ENCODE results near the gene TRIM15. TPM values are rescaled to one million over a fixed set of nuclear protein-coding genes. Genes with fewer than 3 reads are reported as not detected.
"Not testable (repeated sequence)": the region's sequence is repeated elsewhere in the genome, so short reads cannot be mapped to it uniquely, and the experiment has no call there.

The TRIM15 gene
- total RNA-seq, 1 experiment from 2014 or later, result 0.79 TPM

DNA sequence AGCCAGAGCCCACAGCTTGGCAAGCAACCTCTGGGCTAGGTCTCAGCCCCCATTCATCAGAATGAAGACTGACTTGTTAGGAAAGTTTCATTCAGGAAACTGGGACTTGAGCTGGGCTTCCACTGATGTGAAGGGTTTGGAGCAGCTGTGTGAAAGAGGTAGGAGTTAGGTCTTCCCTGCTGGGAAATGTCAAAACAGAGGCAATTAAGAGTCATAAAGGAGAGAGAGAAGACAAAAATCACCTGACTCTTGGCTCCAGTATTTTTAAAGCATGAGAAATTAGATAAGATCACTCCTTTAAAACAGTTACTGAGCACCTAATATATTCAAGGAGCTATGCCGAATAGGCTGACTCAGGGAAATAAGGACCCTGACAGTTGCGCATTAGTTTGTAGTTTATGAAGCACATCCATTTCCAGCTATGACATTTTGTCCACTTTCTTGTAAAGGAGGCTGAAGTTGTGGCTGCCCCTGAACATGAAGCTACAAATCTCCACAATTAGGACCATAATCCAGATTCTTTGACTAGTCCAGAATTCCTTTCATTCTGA, 31.3 kb upstream of the TRIM15 start:
- H3K4me1 Mint-ChIP-seq (ENCODE audit: insufficient read depth, unreplicated experiment), result peaks cover 20% of the 10 kb centered on the region
- TF ChIP-seq, protein P1, sequence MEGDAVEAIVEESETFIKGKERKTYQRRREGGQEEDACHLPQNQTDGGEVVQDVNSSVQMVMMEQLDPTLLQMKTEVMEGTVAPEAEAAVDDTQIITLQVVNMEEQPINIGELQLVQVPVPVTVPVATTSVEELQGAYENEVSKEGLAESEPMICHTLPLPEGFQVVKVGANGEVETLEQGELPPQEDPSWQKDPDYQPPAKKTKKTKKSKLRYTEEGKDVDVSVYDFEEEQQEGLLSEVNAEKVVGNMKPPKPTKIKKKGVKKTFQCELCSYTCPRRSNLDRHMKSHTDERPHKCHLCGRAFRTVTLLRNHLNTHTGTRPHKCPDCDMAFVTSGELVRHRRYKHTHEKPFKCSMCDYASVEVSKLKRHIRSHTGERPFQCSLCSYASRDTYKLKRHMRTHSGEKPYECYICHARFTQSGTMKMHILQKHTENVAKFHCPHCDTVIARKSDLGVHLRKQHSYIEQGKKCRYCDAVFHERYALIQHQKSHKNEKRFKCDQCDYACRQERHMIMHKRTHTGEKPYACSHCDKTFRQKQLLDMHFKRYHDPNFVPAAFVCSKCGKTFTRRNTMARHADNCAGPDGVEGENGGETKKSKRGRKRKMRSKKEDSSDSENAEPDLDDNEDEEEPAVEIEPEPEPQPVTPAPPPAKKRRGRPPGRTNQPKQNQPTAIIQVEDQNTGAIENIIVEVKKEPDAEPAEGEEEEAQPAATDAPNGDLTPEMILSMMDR (IDR thresholded peaks at IDR 0.05; ENCODE audit: unreplicated experiment), result no peak
- DNase-seq (ENCODE audit: unreplicated experiment), result no peak
- H3K27me3 Mint-ChIP-seq (ENCODE audit: insufficient read depth, unreplicated experiment), result peaks cover 28% of the 10 kb centered on the region
- intact Hi-C loops (cut with micrococcal nuclease), result loop anchor here (1.0 kb wide), 2 partner anchors 29 to 38 kb away; no protein-coding TSS in a partner anchor
- ChIA-PET POLR2A (interaction anchor here (0.7 to 4.6 kb wide), 9 partner anchors 22 to 409 kb away, joined by 3 to 33 read pairs (median 8); partner anchors contain the start of genes POLR1H and PPP1R11), CTCF (interaction anchor here (0.6 to 6.6 kb wide), 39 partner anchors 9 to 477 kb away, joined by 3 to 153 read pairs (median 7); partner anchors contain the start of genes POLR1H, TRIM10 and TRIM15)
- no peaks in the 10 kb centered on the region for H3K9me3 Mint-ChIP-seq (ENCODE audit: unreplicated experiment)
- no TSS peak for BruUV-seq (replicated peaks)
- H3K27ac Mint-ChIP-seq (ENCODE audit: low read depth, unreplicated experiment), result no peak overlapping the region
- H3K36me3 Mint-ChIP-seq (ENCODE audit: insufficient read depth, unreplicated experiment), result no peaks in the 10 kb centered on the region
- H3K4me3 Mint-ChIP-seq (ENCODE audit: unreplicated experiment), result no peak overlapping the region

DNA sequence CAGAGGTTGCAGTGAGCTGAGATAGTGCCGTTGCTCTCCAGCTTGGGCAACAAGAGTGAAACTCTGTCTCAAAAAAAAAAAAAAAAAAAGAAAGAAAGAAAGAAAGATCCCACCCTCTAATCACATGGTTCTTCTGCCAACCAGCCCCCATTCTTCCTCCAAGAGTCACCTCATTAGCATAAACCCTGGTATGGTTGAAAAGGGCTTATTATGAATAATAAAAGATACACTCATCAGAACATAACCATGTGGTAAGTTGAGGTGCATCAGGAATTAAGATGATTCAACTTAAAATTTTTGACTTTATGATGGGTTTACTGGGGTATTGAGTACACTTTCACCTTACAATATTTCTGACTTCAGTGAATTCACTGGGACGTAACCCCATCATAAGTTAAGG, 28.2 kb upstream of the TRIM15 start:
- no peak overlapping the region for H3K4me3 Mint-ChIP-seq (ENCODE audit: unreplicated experiment)
- DNase-seq (ENCODE audit: unreplicated experiment), result no peak
- intact Hi-C loops (cut with micrococcal nuclease), result no loop called here
- CTCF ChIA-PET, result interaction anchor here (1.0 to 6.6 kb wide), 2 partner anchors 8 to 30 kb away, joined by 6 to 153 read pairs; no protein-coding TSS in a partner anchor
- no TSS peak for BruUV-seq (replicated peaks)
- peaks cover 43% of the 10 kb centered on the region for H3K27me3 Mint-ChIP-seq (ENCODE audit: insufficient read depth, unreplicated experiment)
- H3K9me3 Mint-ChIP-seq (ENCODE audit: unreplicated experiment), result no peaks in the 10 kb centered on the region
- POLR2A ChIA-PET, result no interaction called here
- no peak overlapping the region for H3K27ac Mint-ChIP-seq (ENCODE audit: low read depth, unreplicated experiment)
- peaks cover 12% of the 10 kb centered on the region for H3K4me1 Mint-ChIP-seq (ENCODE audit: insufficient read depth, unreplicated experiment)
- TF ChIP-seq, protein P1 (IDR thresholded peaks at IDR 0.05; ENCODE audit: unreplicated experiment), result no peak
- no peaks in the 10 kb centered on the region for H3K36me3 Mint-ChIP-seq (ENCODE audit: insufficient read depth, unreplicated experiment)

DNA sequence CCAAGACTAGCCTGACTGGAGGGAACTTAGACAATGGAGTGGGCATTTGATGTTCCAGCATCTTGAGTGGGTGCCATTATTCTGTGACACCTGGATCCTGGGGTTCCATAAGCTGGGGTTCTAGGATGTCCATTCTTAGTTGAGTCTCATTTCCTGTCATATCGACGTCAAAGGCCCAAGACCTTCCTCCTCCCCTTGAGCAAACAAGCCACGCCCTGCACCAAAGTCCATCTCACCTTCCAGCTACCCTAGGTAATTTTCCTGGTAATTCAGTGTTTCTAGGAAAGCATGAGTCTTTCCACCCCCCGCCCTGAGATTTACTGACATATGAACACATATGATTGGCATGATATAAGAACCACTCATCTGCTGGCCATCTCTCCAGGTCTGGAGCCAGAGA, 27.6 kb upstream of the TRIM15 start, which contains the start of gene TRIM40:
TRIM40 (plus strand) TSS at position 384 of the 400 bp plus-strand sequence. CDS start 897 bp downstream, outside the sequence.
- ChIA-PET POLR2A (interaction anchor here (0.7 kb wide), 1 partner anchor 33 kb away, joined by 4 read pairs; no protein-coding TSS in a partner anchor), CTCF (interaction anchor here (0.5 to 1.0 kb wide), 3 partner anchors 8 to 266 kb away, joined by 3 read pairs; no protein-coding TSS in a partner anchor)
- Mint-ChIP-seq H3K27ac (ENCODE audit: low read depth, unreplicated experiment) (no peak within 1 kb of the TSS), H3K4me3 (ENCODE audit: unreplicated experiment) (no peak within 1 kb of the TSS), H3K36me3 (ENCODE audit: insufficient read depth, unreplicated experiment) (no peaks in the 10 kb centered on the region), H3K27me3 (ENCODE audit: insufficient read depth, unreplicated experiment) (peaks cover 49% of the 10 kb centered on the region), H3K9me3 (ENCODE audit: unreplicated experiment) (no peaks in the 10 kb centered on the region), H3K4me1 (ENCODE audit: insufficient read depth, unreplicated experiment) (peaks cover 6% of the 10 kb centered on the region)
- intact Hi-C loops (cut with micrococcal nuclease), result no loop called here
- TF ChIP-seq, protein P1 (IDR thresholded peaks at IDR 0.05; ENCODE audit: unreplicated experiment), result no peak
- no peak for DNase-seq (ENCODE audit: unreplicated experiment)
- no TSS peak for BruUV-seq (replicated peaks)

DNA sequence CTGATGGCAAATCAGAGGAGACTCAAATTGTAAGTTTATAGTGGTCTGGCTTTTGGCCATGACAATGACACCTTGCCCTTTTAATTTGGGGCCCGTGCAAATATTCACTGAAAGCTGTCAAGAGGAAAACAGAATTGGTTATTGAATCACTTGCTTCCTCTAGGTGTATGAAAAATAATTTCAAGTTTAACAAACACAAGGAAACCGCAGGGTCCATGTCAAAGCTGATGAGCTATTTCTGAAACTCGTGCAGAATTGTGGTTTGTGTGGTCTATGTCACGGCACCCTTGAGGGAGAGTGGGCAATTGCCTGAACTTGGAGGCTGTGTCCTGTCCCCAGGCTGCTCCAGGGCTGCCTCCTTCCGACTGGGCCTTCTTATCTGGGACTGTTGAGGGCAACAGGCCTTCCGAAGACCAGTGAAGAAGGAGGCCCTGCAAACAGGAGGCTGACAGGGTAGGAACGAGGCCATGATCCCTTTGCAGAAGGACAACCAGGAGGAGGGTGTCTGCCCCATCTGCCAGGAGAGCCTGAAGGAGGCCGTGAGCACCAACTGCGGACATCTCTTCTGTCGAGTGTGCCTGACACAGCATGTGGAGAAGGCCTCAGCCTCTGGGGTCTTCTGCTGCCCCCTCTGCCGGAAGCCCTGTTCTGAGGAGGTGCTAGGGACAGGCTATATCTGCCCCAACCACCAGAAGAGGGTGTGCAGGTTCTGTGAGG, 26.6 kb upstream of the TRIM15 start:
- ChIA-PET CTCF (interaction anchor here (1.0 kb wide), 1 partner anchor 9 kb away, joined by 3 read pairs; no protein-coding TSS in a partner anchor), POLR2A (interaction anchor here (0.7 kb wide), 1 partner anchor 34 kb away, joined by 4 read pairs; no protein-coding TSS in a partner anchor)
- intact Hi-C loops (cut with micrococcal nuclease), result no loop called here
- TF ChIP-seq, protein P1 (IDR thresholded peaks at IDR 0.05; ENCODE audit: unreplicated experiment), result no peak
- BruUV-seq (replicated peaks), result no TSS peak
- Mint-ChIP-seq H3K4me1 (ENCODE audit: insufficient read depth, unreplicated experiment) (no peaks in the 10 kb centered on the region), H3K4me3 (ENCODE audit: unreplicated experiment) (no peak overlapping the region), H3K36me3 (ENCODE audit: insufficient read depth, unreplicated experiment) (no peaks in the 10 kb centered on the region), H3K27me3 (ENCODE audit: insufficient read depth, unreplicated experiment) (peaks cover 51% of the 10 kb centered on the region), H3K9me3 (ENCODE audit: unreplicated experiment) (no peaks in the 10 kb centered on the region), H3K27ac (ENCODE audit: low read depth, unreplicated experiment) (no peak overlapping the region)
- DNase-seq (ENCODE audit: unreplicated experiment), result no peak

DNA sequence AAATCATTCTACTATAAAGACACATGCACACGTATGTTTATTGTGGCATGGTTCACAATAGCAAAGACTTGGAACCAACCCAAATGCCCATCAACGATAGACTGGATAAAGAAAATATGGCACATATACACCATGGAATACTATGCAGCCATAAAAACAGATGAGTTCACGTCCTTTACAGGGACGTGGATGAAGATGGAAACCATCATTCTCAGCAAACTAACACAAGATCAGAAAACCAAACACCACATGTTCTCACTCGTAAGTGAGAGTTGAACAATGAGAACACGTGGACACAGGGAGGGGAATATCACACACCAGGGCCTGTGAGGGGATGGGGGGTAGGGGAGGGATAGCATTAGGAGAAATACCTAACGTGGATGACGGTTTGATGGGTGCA, 23.1 kb upstream of the TRIM15 start:
- intact Hi-C loops (cut with micrococcal nuclease); H3K4me3 Mint-ChIP-seq (ENCODE audit: unreplicated experiment); H3K4me1 Mint-ChIP-seq (ENCODE audit: insufficient read depth, unreplicated experiment); H3K36me3 Mint-ChIP-seq (ENCODE audit: insufficient read depth, unreplicated experiment); DNase-seq (ENCODE audit: unreplicated experiment); H3K27ac Mint-ChIP-seq (ENCODE audit: low read depth, unreplicated experiment); BruUV-seq (replicated peaks); H3K9me3 Mint-ChIP-seq (ENCODE audit: unreplicated experiment): not testable (repeated sequence)
- CTCF ChIA-PET, result interaction anchor here (1.6 kb wide), 1 partner anchor 9 kb away, joined by 8 read pairs; no protein-coding TSS in a partner anchor
- POLR2A ChIA-PET, result interaction anchor here (1.2 kb wide), 1 partner anchor 14 kb away, joined by 3 read pairs; no protein-coding TSS in a partner anchor
- H3K27me3 Mint-ChIP-seq (ENCODE audit: insufficient read depth, unreplicated experiment), result peaks cover 56% of the 10 kb centered on the region
